Measurements from ENCODE around the gene DUSP1. TPM values are rescaled to one million over a fixed set of nuclear protein-coding genes. Genes with fewer than 3 reads are reported as not detected.
"Not testable (repeated sequence)": the region's sequence is repeated elsewhere in the genome, so short reads cannot be mapped to it uniquely, and the experiment has no call there.

DUSP1 gene
- total RNA-seq, 2 donors from 2014 or later = 14.5 to 24.5 TPM

DNA sequence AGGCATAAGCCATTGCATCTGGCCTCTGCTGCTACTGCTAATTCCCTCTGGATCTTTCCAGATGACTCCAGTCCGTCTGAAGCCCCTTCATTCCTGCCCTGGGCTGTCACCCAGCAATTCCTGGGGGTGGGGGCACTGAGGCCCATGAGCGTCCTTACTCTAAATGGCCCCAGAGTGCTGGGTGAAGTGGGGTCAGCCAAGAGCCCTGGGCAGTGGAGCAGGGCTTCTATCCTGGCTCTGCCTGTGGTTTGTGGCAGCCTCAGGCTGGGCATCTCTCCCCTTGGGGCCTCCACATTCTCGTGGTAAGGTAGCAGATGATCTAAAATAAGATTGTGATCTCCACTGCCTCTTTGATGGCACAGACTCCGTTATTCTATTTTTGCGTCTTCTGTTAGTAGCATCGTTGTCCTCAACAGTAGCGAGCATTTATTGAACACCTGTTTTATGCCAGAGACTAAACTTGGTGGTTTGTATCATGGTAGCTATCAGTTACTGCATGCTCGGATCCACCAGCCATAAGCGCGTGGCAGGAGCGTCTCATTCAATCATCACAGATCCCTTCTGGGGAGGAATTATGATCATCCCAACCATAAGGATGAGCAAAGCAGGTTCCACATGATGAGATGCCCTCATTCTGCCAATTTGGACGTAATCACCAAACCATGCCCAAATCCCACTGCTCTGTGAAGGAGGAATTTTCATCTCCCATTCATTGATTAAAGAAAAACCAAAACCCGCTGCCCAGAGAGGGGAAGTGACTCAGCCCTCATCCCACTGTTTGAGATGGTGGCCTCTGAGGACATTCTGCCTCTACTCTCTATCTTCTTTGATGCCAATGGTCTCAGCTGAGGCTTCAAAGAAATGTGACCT is 21.9 kb upstream of the DUSP1 start:
- peaks cover 20% of the 10 kb centered on the region for H3K4me1 Mint-ChIP-seq (ENCODE audit: low read depth)
- no peak for ATAC-seq (replicated peaks in 1 of 2)

DNA sequence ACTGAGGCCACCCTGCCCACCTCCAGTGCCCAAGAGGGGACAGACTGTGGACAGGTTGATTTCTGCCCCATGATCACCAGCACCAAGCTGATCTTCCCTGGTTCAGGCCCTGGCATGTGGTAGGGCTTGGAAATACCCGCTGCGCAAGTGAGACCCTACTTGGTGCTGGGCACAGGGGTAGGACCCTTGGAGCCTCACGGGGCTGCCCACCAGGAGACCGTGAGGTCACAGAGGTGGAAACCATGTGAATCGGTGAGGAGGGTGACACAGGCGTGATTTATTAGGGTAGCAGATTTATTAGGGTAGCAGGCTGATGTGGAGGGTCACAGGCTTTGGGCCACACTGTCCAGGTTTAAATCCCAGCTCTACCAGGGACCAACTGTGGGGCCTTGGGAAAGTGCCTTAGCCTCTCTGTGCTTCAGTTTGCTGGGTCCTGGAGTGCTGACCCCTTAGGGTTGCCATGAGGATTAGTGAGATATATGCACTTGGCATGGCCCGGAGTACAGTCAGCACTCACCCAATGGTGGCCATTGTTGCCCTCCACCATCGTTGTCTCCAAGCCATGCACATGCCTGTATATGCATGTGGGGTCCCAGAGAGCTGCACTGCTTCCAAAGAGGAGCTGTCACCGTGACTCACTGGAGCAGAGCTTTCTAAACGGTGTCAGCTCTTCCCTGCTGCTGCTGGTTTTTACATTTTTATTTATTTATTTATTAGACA is 20.9 kb upstream of the DUSP1 start:
- H3K4me3 Mint-ChIP-seq = no peak overlapping the region
- no peaks in the 10 kb centered on the region for H3K27me3 Mint-ChIP-seq (ENCODE audit: low read depth)
- H3K4me1 Mint-ChIP-seq (ENCODE audit: low read depth) = peaks cover 14% of the 10 kb centered on the region

More for the DNA sequence above, 21.9 kb upstream of the DUSP1 start:
- Mint-ChIP-seq H3K36me3 (ENCODE audit: insufficient read depth in 2 of 2) (no peaks in the 10 kb centered on the region), H3K9me3 (no peaks in the 10 kb centered on the region), H3K27me3 (ENCODE audit: low read depth) (no peaks in the 10 kb centered on the region), H3K4me3 (no peak overlapping the region), H3K27ac (no peak overlapping the region)
- DNase-seq = no peak

DNA sequence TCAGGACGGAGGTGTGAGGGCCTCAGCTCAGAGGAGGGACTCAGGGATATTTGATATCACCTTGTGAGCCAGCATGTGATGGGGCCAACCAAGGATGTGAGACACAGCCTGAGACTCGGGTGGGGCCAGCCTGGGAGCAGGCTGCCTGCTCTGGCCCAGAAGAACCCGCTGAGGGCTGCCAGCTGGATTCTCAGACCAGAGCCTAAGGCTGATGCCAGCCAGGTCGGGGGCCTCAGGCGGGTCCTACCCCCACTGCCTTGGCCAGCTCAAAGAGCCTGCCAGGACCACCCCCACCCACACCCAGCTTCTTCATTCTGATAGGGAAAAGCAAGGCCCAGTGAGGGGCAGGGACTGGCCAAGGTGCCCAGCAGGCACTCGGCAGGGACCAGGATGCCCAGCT is 20.3 kb upstream of the DUSP1 start:
- peaks cover 14% of the 10 kb centered on the region for H3K4me1 Mint-ChIP-seq (ENCODE audit: low read depth)
- H3K4me3 Mint-ChIP-seq = no peak overlapping the region
- H3K27ac Mint-ChIP-seq = no peak overlapping the region
- H3K9me3 Mint-ChIP-seq = no peaks in the 10 kb centered on the region
- H3K27me3 Mint-ChIP-seq (ENCODE audit: low read depth) = no peaks in the 10 kb centered on the region
- H3K36me3 Mint-ChIP-seq (ENCODE audit: insufficient read depth in 2 of 2) = no peaks in the 10 kb centered on the region
- DNase-seq (no peak), ATAC-seq (replicated peaks in 1 of 2) (no peak)

More for the DNA sequence above, 20.9 kb upstream of the DUSP1 start:
- H3K27ac Mint-ChIP-seq = no peak overlapping the region
- H3K9me3 Mint-ChIP-seq = no peaks in the 10 kb centered on the region
- H3K36me3 Mint-ChIP-seq (ENCODE audit: insufficient read depth in 2 of 2) = no peaks in the 10 kb centered on the region
- DNase-seq = no peak
- ATAC-seq (replicated peaks in 1 of 2) = no peak

DNA sequence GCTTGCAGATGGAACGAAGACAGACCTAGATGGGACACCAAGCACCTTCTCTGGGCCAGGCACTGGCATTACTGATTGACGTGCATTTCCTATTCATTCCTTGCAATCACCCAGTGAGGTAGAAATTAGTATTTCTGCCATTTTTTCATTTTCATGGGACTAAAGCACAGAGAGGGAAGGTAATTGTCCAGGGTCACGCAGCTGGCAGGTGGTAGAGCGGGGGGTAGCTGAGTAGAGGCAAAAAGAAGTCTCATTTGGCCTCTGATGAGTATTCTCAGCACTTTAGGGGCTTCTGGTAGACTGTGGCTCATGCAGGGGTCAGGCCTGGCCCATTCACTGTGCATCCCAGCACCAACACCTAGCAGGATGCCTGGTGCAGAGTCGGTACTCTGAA is 19.5 kb upstream of the DUSP1 start:
- Mint-ChIP-seq H3K9me3 (no peaks in the 10 kb centered on the region), H3K36me3 (ENCODE audit: insufficient read depth in 2 of 2) (no peaks in the 10 kb centered on the region), H3K4me1 (ENCODE audit: low read depth) (peaks cover 14% of the 10 kb centered on the region), H3K27me3 (ENCODE audit: low read depth) (no peaks in the 10 kb centered on the region), H3K4me3 (no peak overlapping the region), H3K27ac (no peak overlapping the region)
- ATAC-seq (replicated peaks in 1 of 2) = no peak
- no peak for DNase-seq

DNA sequence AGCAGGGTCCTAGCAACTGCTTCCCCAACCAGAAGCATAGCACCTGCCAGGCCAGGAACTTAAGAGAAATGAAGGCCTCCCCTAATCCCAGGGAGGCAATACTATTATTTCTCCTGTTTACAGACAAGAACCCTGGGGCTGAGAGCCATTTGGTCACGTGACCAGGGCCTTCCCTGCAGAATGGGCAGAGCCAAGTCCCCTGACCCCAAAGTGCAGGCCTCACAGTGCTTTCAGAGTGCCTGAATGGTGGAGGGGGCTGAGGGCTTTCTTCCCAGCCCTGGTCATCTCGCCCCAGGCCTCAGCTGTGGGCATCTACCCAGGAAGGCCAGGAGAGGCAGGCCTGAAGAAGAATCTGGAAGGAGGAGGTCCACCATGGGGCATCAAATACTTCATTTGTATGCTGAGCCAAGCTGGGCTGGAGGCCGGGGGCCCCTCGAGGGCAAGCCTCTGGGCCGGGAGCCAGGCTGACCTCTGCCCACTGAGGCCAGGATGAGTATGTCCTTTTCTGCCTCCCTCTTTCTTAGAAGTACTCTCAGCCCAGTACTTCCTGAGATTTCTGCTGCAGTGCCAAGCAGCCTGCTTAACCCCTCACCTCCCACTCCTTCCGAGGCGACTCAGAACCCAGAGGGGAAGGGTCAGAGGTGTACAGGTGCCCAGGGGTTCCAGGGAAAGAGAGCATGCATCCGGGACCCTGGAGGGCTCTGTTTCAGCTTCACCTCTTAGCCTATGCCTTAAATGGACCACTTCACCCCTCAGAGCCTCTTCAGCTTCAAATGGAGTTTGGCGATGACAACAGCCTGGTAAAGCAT is 18.9 kb upstream of the DUSP1 start:
- H3K9me3 Mint-ChIP-seq = no peaks in the 10 kb centered on the region
- H3K4me3 Mint-ChIP-seq = no peak overlapping the region
- peaks cover 14% of the 10 kb centered on the region for H3K4me1 Mint-ChIP-seq (ENCODE audit: low read depth)
- ATAC-seq (replicated peaks in 1 of 2) = no peak
- DNase-seq = no peak
- no peaks in the 10 kb centered on the region for H3K27me3 Mint-ChIP-seq (ENCODE audit: low read depth)
- H3K36me3 Mint-ChIP-seq (ENCODE audit: insufficient read depth in 2 of 2) = no peaks in the 10 kb centered on the region
- no peak overlapping the region for H3K27ac Mint-ChIP-seq

DNA sequence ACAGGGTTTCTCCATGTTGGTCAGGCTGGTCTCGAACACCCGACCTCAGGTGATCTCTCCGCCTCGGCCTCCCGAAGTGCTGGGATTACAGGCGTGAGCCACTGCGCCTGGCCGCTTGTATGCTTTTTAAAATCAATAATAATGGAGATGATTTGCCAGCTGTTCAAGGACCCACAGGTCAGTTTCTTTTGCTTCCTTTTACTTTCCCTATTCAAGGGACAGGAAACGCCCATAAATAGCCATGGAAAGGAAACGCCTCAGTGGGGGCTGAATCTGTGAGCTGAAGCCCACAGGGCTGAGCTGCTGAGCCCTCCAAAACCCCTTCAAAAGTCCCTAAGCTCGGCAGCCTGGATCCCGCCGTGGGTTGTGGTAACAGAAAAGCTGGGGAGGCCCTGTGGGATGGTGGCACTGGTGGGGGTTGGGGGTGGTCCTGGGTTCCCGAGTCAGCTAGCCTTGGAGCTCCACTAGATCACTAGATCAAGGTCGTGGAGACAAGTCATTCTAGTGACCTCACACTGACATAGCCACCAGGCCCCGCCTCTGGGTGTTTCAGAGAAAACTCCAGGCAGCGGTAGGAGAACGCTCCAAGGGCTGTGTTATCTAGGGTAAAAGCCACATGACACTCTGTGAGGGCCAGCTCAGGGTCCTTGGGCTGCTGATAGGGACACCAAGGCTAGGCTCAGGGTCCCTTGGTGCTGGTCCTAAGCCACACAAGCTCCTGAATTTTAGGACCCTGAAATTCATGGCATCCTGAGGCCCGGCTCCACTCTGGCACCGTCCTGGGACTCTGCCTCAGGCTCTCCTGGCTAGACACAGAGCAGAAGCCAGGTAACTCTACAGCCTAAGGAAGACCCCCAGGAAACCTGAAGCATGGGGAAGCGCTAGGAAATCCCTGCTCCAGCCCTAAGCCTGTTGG is 18.0 kb upstream of the DUSP1 start:
- Mint-ChIP-seq H3K27ac (no peak overlapping the region), H3K9me3 (no peaks in the 10 kb centered on the region), H3K4me3 (no peak overlapping the region), H3K36me3 (ENCODE audit: insufficient read depth in 2 of 2) (no peaks in the 10 kb centered on the region), H3K4me1 (ENCODE audit: low read depth) (peaks cover 11% of the 10 kb centered on the region), H3K27me3 (ENCODE audit: low read depth) (no peaks in the 10 kb centered on the region)
- DNase-seq (no peak), ATAC-seq (replicated peaks in 1 of 2) (peak in 1 of 2 donors; percentile 65)

DNA sequence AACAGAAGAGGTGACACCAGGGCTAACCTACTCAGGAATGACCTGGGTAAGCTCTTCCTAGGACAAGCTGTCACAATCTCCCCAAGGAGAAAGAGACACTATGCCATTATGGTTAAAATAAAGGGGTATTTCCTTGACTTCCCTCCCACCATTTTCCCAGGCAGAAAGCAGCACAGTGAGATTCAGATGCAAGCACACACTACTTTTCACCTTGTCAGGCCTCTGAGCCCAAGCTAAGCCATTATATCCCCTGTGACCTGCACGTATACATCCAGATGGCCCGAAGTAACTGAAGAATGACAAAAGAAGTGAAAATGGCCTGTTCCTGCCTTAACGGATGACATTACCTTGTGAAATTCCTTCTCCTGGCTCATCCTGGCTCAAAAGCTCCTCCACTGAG is 16.5 kb upstream of the DUSP1 start:
- not testable (repeated sequence) for DNase-seq; H3K4me1 Mint-ChIP-seq (ENCODE audit: low read depth); H3K27me3 Mint-ChIP-seq (ENCODE audit: low read depth); H3K27ac Mint-ChIP-seq; ATAC-seq (replicated peaks in 1 of 2); H3K4me3 Mint-ChIP-seq; H3K9me3 Mint-ChIP-seq; H3K36me3 Mint-ChIP-seq (ENCODE audit: insufficient read depth in 2 of 2)

DNA sequence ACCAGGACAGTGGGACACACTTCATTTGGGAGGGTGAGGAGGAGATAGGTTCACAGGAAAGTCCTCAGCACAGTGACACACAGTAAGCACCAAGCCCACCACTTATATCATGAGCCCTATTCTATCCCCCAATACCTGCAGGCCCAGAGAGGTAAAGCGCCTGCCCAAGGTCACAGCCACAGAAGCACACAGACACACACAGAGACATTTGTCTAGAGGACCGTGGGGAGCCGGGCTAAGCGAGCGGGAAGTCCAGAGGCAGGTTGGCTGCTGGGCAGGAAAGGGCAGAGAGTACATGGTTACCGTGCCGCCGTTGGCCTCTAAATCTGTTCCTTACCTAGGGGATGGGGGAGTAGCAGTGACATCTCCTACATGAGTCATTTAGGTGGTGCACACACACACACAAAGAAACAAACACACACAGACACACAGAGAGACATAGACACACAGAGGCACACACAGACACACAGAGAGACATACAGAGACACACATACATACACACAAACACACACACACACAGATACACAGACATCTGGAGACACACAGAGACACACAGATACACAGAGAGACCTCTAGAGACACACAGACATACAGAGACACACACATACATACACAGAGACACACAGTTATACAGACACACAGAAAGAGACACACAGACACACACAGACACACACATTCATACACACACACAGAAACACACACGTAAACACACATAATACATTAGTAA is 15.9 kb upstream of the DUSP1 start:
- H3K4me1 Mint-ChIP-seq (ENCODE audit: low read depth) = peaks cover 5% of the 10 kb centered on the region
- no peaks in the 10 kb centered on the region for H3K36me3 Mint-ChIP-seq (ENCODE audit: insufficient read depth in 2 of 2)
- ATAC-seq (replicated peaks in 1 of 2) (peak in 1 of 2 donors; percentile 27), DNase-seq (no peak)
- no peak overlapping the region for H3K27ac Mint-ChIP-seq
- no peak overlapping the region for H3K4me3 Mint-ChIP-seq
- no peaks in the 10 kb centered on the region for H3K27me3 Mint-ChIP-seq (ENCODE audit: low read depth)
- H3K9me3 Mint-ChIP-seq = no peaks in the 10 kb centered on the region

DNA sequence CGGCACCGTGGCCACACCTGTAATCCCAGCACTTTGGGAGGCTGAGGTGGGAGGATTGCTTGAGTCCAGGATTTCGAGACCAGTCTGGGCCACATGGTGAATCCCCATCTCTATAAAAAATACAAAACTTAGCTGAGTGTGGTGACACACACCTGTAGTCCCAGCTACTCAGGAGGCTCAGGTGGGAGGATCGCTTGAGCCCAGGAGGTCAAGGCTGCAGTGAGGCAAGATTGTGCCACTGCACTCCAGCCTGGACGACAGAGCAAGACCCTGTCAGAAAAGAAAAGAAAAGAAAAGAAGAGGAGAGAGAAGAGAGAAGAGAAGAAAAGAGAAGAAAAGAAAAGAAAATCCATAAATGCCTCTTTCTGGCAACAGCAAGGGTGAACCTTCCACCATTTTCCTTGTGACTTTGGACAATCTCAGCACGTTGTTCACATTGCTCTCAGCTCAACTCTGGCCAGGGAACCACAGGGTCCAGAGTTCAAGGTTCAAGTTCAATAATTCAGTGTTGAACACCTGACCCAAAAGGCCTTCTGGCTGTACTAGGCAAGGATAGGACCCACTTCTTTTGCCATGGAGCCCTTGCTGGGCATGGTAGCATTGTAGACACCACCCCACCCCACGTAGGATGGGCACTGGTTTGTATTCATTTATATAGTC is 14.6 kb upstream of the DUSP1 start:
- DNase-seq (no peak), ATAC-seq (replicated peaks in 1 of 2) (no peak)
- Mint-ChIP-seq H3K27ac (no peak overlapping the region), H3K9me3 (no peaks in the 10 kb centered on the region), H3K4me3 (no peak overlapping the region), H3K4me1 (ENCODE audit: low read depth) (peaks cover 9% of the 10 kb centered on the region), H3K36me3 (ENCODE audit: insufficient read depth in 2 of 2) (no peaks in the 10 kb centered on the region), H3K27me3 (ENCODE audit: low read depth) (no peaks in the 10 kb centered on the region)

DNA sequence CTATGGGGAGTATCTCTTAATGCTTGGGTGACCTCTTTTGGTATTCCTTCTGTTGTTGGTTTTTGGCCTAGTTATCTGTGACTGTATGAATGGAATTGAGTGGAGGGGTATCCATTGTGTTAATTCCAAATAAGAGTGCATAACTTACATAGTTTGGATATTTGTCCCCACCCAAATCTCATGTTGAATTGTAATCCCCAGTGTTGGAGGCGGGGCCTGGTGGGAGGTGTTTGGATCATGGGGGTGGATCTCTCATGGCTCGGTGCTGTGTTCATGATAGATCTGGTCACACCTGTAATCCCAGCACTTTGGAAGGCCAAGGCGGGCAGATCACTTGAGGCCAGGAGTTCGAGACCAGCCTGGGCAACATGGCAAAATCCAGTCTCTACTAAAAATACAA is 13.2 kb upstream of the DUSP1 start:
- not testable (repeated sequence) for H3K27ac Mint-ChIP-seq; H3K4me3 Mint-ChIP-seq; ATAC-seq (replicated peaks in 1 of 2); DNase-seq; H3K27me3 Mint-ChIP-seq (ENCODE audit: low read depth); H3K4me1 Mint-ChIP-seq (ENCODE audit: low read depth); H3K36me3 Mint-ChIP-seq (ENCODE audit: insufficient read depth in 2 of 2); H3K9me3 Mint-ChIP-seq

DNA sequence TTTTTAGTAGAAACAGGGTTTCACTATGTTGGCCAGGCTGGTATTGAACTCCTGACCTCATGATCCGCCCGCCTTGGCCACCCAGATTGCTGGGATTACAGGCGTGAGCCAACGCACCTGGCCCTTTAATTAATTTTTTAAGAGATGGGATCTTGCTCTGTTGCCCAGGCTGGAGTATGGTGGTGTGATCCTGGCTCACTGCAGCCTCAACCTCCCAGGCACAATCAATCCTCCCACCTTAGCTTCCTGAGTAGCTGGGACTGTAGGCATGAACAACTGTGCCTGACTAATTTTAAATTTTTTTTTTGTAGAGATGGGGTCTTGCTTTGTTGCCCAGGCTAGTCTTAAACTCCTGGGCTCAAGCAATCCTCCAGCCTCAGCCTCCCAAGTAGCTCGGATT is 12.3 kb upstream of the DUSP1 start:
- H3K4me3 Mint-ChIP-seq; H3K9me3 Mint-ChIP-seq; H3K27me3 Mint-ChIP-seq (ENCODE audit: low read depth); H3K27ac Mint-ChIP-seq; H3K36me3 Mint-ChIP-seq (ENCODE audit: insufficient read depth in 2 of 2); ATAC-seq (replicated peaks in 1 of 2); DNase-seq: not testable (repeated sequence)
- peaks cover 14% of the 10 kb centered on the region for H3K4me1 Mint-ChIP-seq (ENCODE audit: low read depth)

Measured in activated T-cell treated with anti-CD3 and anti-CD28 coated beads, Interleukin-2, amount 50 U/mL, for 72 hours (primary cell).